ENCODE measurements around the gene REV3L.

Gene REV3L

DNA sequence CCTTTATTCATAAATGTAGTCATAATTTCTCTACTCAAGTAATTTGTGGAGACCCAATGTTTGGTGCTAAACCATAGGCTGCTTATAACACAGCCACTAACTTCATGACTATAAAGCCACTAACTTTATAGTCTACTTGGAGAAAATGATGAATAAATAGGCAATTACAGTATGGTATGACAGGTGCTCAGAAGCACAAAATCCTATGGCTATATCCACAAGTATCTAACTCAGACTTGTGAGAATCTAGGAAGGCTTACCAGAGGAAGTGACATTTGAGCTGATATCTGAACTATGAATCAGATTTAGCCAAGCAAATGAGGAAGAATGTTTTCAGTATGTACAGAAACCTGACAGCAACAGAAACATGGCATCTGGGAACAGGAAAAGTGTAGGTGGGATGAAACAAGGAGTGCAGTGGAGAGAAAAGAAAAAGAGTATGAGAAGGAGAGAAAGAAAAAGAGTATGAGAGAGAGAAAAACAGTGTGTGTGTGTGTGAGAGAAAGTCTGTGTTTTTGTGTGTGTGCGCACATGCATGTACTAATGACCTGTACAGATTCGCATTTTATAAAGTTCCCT is 59.9 kb downstream of the REV3L start:
- no peak for DNase-seq

DNA sequence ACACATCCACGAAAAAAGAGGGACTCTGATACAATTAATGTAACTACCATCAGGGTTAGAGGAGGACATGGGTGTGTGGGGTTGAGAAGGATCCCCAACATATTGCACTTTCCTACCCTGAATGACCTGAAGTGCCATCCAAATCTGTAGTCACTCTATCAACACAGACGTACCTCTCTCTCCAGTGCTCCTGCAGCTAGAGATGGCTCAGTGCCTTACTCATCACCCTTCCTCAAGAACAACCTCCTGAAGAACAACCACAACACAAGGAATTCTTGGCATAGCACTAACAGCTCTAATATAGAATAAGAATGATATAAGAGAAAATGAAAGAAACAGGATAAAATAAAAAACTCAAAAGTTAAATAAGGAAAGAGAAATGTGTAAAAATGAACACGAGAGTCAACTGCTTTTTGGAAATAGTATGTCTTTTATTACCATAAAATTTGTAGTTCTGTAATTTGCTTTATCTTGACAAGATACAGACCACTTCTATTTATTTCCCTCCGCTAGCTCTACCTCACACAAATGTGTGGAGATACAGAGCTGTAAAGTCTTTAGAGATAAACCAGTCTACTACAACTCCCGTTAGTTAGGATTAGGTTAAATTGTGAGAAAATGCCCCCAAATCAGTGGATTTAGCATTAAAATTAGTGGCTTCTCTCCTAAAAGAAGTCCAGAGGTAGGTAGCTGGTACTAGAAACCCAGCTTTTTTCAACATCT is 63.9 kb downstream of the REV3L start:
- DNase-seq, result no peak

DNA sequence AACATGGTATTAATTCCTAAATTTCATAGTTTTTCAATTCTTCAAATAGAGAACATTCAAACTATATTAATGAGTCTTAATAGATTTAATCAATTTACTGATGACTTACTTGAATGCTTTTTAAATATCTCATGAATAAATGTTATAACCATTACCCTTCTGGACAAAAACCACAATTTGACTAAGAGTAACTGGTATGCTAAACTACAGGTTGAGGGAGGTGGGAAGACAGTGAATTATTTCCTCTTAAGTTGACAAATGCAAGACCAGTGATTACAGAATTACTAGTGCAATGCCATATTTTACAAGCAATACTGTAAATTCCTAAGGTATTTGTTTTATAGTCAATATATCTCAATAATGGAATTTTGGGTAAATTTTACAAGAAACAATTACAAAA is 65.1 kb downstream of the REV3L start:
- no peak for DNase-seq

DNA sequence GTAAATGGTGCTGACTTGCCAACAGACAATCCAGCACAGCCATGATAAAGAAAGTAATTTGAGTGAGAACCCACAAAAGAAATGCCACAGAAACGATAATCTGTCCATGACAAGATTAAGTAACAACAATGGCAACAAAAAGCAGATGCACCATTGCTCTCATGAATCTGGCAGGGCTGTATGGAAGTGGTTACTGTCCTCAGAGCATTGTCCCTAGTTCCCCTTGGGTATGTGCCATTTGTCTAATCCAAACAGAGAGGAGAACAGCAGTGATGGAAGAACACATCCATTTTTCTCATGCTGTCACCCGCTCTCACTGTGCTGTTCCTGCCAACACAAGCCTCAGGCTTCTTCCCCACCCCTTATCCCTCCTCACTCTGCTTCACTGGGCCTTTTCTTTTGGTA is 65.8 kb downstream of the REV3L start:
- no peak for DNase-seq

DNA sequence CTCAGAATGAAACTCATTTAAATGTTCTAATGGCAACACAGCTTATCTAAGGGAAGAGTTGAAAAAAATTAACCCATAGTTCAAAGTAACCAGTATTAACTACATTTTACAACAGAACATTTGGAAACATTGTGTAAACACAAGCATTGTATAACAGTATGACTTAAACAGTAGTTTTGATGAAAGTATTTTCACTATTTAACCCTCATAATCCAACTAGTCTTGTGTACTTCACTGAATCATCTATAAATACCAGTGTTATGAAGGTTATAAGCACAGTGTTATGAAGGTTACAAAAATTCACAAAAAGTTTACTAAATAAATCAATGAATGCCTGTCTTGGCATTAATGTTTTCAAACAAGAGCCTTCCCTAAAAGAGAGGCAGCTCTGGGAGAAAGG is 66.5 kb downstream of the REV3L start:
- no peak for DNase-seq

DNA sequence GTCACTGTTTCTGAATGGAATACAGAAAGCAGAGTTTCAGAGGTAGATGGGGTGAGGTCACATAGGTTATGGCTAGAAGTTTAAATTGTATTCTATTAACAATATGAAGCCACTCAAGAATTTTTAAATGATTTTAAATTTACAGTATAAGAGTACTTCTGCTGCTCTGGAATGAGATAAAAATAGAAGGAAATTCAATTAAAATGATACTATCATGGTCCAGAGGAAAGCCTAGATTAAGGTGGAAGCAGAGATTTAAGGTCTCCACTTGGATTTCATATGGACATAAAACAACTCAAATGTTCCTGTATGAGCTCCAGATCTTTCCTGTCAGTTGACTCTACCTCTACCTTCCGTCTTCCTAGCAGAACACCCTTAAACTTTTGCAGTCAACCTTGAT is 68.6 kb downstream of the REV3L start:
- DNase-seq, result no peak

DNA sequence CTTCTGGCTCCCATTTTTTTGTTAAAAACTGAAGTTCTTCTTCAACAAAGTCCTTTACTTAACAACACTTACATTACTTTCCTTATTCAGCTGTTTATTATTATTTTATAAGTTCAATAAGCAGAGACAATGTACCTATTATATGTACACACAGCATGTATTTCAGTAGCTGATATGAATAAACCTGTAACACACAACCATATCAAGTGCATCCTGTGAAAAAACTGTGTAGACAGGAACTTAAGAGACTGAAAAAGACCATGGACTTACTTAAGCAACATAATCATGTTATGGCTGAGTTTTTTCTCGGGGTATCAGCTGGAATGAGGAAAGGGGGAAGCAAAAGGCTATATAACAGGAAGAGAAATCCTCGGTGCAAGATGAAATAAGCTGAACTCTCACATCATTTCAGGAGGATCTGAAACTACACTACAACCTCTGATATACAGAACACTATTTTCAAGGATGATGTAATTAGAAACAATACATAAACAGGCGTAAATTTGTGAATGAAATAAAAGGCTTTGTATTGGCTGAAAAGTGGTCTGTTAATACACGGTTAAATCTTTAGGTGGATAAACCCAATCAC is 70.9 kb downstream of the REV3L start:
- no peak for DNase-seq

DNA sequence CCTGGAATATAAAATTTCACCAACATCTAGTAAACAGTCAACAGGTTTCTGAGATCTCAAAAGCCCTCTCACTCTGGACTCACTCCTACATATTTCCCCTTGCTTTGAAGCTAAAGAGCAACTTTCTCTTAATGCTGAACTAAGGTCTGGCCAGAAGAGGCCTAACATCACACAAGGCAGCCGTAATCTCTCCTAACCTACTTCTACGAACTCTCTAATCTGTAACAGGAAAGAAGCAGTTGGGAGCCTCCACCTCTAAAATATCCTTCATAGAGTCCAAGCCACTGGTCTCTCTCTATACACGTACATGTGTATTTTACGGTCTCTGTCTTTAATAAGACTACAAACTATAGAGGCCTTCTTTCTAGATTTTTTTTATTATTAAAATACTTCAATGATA is 72.0 kb downstream of the REV3L start:
- DNase-seq, result no peak

DNA sequence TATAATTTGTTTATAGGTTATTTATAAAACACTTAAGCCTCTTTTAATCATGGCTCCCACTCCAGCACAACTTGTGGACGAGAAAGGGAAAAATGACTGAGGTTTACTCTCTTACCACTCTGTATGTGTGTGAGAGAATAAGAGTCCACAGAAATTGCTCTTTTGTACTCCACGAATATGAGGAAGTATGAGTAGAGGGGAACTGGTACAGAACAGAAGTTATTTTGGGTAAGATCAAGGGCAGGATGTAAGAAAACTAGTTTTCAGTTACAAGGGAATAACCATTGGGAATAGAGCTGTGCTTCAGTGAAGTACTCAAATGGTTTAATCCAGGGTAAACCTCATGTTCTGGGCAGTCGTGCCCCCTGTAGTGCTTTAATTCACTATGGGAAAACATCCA is 72.6 kb downstream of the REV3L start:
- no peak for DNase-seq

DNA sequence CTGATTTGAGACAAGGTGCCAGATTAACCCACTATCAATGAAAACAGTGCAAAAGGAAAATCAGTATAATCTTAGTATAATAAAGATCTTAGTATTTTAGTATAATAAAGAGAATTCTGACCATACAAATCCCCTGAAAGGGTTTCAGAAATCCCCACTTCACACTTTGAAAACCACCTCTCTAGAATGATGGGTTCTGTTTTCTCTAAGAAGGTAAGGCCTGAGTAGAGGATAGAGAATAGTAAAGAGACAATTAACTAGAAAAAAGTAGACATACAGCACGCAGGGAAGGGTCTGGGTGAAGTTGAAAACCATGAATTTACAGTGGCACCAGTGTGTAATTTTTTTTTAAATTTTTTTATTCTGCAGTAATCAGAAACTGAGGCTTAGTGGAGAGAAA is 73.6 kb downstream of the REV3L start:
- no peak for DNase-seq

DNA sequence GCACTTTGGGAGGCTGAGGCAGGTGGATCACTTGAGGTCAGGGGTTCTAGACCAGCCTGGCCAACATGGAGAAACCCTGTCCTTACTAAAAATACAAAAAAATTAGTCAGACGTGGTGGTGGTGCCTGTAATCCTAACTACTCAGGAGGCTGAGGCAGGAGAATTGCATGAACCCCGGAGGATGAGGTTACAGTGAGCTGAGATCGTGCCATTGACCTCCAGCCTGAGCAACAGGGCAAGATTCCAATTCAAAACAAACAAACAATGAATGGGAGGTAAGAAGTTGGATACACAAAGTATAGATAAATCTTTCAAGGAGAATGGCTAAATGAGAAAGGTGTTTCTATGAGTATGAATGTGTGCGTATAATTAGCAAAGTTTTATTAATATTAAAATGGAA is 75.3 kb downstream of the REV3L start:
- no peak for DNase-seq

DNA sequence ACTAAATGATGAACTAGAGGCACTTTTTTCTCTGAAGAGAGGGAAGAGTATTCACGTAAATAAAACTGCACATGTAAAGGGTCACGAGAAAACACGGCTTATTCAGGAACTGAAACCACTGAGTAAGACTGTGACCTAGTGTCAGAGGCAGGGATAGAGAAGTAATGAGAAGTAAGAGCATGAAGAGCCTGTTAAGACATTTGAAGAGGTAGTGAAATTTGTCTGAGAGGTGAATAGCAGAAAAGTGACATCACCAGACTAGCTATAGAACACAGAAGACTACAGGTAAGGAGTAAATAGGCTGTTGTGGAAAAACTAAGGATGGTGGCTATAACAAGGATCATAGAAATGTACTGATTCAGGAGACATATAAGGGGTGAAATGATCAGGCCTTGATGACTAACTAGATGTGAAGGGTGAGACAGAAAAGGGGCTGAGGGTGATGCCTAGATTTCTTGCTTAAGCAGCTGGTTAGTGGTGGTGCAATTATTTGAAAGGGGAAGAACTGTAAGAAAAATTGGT is 76.8 kb downstream of the REV3L start:
- DNase-seq, result no peak

DNA sequence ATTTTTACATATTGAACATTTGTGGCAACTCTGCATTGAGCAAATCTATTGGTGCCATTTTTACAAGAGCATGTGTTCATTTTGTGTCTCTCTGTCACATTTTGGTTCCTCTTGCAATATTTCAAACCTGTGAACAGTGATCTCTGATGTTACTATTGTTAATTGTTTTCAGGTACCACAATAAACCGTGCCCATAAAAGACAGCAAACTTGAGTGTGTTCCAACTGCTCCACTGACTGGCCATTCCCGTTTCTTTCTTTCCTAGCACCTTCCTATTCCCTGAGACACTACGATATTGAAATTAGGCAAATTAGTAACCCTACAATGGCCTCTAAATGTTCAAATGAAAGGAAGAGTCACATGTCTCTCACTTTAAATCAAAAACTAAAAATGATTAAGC is 79.6 kb downstream of the REV3L start:
- no peak for DNase-seq

DNA sequence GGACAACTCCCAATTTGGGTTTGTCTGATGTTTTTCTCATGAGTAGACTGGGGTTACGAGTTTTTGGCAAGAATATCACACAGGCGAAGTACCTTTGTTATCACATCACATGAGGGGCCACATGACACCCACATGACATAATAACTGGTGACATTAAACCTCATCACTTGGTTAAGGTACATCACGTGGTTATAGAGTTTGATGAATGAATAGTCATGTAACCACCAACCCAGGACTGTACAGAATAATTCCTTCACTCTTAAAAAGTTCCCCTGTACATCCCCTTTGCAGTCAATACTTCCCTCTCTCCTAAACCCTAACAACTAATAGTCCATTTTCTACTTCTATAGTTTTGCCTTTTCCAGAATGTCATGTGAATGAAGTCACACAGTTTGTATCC is 83.4 kb downstream of the REV3L start:
- DNase-seq, result no peak

DNA sequence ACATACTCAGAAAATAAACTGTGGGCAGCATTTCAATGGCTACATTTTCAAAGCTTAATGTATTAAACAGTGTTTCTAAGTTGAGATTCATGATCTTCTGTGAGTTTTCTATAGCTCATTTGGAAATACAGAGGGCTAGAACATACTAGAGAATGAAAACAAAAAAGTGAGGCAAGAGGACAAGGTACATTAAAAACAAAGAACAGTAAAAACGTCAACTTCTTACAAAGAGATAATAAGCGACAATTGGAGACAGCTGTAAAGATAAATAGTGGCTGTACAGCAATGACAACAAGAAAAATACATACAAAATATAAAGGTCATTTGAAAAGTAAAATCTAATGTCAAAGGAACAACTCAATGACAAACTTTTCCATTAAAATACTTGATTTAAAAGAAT is 94.3 kb downstream of the REV3L start:
- no peak for DNase-seq

DNA sequence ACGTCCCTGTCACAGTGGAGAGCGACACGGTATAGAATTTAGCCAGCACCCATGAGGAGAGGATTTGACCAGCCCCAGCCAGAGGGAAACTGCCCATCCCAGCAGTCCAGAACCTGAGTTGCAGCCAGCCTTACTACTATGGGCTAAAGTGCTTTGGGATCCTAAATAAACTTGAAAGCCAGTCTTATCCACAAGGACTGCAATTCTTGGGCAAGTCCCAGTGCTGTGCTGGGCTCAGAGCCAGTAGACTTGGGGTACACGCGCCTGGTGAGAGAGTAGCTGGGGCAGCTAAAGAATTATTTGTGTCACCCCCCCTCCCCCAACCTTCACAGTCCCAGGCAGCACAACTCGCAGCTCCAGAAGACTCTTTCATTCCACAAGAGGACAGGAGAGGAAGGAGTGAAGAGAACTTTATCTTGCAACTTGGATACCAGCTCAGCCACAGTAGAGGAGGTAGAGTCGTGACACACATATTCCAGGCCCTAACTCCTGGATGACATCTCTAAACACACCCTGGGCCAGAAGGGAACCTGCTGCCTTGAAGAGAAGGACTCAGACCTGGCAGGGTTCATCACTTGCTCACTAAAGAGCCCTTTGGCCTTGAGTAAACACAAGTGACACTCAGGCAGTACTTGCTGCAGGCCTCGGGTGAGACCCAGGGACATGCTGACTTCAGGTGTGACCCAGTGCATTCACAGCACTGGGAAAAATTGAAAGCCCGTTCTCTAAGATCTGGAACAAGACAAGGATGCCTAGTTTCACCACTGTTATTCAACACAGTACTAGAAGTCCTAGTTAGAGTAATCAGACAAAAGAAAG is 100.3 kb downstream of the REV3L start:
- DNase-seq, result no peak

DNA sequence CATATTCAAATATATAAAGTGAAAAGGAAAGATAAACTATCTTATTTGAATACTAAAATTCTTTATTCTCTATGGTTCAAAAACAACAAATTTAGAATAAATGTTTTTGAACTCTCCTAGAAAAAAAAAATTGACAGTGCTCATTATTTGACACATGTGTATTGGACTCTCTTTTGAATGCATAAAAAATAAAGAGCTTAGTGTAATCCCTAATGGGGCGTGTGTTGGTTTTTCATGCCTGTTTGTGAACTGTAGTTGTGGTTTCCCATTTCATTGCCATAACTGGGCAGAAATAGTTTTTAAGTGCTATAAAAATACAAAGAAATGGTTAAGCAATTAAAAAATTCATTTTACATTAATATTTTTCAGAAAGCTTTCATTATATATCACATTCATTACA is 101.3 kb downstream of the REV3L start:
- no peak for DNase-seq

DNA sequence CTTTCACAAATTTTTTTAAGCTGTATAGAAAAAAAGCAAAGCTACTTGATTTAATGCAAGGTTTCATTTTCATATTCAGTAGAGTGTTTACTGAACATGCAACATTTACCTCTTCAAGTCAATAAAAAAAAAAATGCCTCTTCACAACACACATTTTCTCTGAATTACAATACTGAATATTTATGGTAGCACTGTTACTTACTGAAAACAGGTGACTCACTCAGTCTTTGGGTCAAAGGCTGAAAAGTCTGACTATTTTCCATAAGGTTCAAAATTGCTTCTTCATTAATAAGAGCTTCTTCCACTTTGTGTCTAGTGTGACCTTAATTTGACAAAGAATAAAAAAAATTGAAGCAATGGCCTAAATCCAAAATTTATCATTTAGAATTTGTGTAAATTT is 101.9 kb downstream of the REV3L start:
- DNase-seq, result no peak

DNA sequence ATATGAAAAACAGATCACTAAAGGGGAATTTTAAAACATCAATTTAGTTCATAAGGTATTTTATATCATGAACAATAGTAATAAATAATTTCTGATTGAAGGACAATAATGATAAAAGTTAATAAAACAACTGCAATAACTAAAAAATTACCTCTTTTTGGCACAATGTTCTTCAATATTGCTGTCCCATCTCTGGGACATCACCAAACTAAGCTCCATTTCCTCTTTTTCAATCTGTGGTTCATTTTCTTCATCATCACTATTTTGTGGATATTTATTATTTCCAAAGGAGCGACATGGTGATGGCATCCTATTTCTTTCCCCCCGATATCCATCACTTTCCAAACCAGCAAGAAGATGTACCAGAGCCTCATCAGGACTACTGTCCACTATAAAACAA is 103.2 kb downstream of the REV3L start:
- no peak for DNase-seq

DNA sequence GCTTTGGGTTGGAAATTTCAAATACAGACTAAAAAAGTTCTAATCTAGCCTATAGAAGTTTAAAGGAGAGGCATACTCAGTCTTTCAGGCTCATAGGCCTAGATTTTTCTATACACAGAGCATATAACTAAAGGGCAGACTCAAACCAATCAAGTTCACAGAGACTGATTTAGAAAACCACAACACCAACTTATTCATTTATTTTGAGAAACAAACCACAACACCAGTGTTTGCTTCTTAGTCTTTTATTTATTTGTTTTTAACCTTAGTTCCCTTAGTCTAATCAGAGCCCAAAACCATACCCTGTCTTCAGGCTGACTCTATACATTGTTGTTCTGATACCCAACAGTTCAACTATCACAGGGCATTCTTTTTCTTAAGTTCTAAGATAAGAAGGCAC is 103.7 kb downstream of the REV3L start:
- DNase-seq, result no peak

DNA sequence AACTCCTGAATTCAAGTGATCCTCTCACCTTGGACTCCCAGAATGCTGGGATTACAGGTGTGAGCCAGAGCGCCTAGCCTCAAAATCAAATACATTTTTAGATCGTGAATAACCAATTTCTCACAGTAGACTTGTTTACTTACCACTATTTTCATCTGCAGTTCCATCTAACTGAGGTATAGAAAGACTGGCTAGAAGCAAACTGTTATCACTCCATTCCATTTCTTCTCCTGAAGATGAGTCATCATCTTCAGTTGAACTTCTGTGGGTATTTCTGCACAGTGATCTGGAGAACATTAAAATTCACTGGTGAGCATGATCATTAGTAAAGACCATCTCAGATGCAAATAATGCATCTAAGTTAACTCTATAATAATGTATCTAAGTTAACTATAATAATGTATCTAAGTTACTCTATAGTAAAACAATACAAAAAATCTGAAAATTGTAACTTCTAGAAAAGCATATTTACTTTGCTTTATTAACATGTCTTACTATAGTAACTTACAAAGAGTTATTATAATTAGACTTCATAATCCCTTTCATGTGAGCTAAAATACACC is 105.4 kb downstream of the REV3L start:
- no peak for DNase-seq

DNA sequence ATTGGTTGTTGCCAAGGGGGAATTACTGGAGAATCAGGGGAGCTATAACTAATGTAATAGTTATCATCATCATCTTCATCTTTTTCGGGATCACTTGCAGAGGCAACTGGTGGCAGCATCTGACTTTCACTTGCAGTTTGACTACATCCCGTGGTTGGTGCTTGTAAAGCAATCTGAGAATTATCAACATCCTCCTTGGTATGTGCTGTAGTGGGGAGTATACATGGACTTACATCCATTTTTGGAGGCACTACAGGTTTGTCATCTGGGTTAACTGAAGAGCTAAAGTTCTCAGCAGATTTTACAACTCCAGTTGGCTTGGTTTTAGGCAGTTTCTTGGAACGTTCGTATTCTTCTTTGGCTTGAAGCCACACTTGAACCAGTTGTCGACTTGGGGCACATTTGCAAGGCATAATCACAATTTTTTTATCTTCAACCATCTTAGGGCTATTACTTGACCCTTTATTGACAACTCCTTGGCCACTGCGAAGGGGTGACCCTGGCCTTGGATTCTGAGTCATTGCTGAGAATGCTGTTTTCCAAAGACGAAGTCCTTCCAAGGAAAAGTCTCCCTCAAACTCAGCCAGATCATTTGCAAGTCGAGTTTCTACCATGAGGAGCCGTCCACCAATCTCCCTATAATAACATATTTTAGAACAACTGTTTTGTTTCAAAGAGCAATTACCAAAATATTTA is 115.5 kb downstream of the REV3L start:
- no peak for DNase-seq

DNA sequence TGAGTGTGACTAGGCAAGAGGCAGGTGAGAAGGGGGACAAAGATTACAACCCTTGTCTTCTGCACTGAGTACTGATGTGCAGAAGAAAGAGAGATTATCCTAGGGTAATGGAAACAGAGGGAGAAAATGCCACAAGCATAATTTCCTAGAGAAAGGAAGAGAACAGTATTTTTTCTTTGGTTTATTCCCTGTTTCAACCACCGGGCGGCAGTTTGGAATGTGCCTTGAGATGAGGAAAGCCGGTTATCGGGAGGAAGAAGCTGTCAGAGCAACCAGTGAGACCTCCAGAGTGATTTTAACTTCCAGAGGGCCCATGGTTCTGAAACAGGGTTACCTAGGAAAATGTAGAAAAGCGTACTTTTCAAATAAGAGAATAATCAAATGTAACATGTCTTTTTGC is 121.4 kb downstream of the REV3L start:
- DNase-seq, result no peak

All from NK-92 treated with Interleukin-12 subunit alpha and Interleukin-12 subunit beta, amount 100 ng/mL, for 24 hours (cell line).